Thoracic aorta (tissue), 2 donors: ENCODE measurements around the gene PTPN11. TPM values are rescaled to one million over a fixed set of nuclear protein-coding genes. Genes with fewer than 3 reads are reported as not detected.

Source experiments
- ATAC-seq: fragments of 150-250 bp; one replicate; pipeline ENCODE4 v1.8.0; 2017; ENCODE audit warnings: low read depth; ENCODE audit not compliant: insufficient number of reproducible peaks, low FRiP score
- DNase-seq: peaks from one replicate; pipeline ENCODE4 v3.0.0-alpha.2; 2020; ENCODE audit warnings: low spot score
- H3K27ac ChIP-seq, 2 donors: fragments of 200-600 bp; sonication (generic); 1 replicate in 1 of 2; 2 replicates in 1 of 2; pipeline ENCODE4 v1.5.1; 2016; ENCODE audit warnings: mild to moderate bottlenecking in 2 of 2, moderate library complexity in 2 of 2
- H3K27me3 ChIP-seq: fragments of 200-600 bp; sonication (generic); replicated peaks from 2 replicates; pipeline ENCODE4 v1.6.0; 2016; ENCODE audit warnings: mild to moderate bottlenecking; ENCODE audit not compliant: insufficient read depth
- H3K36me3 ChIP-seq: fragments of 200-600 bp; sonication (generic); one replicate; pipeline ENCODE4 v1.5.1; 2016
- H3K4me1 ChIP-seq, 2 donors: fragments of 200-600 bp; sonication (generic); 1 replicate in 1 of 2; 2 replicates in 1 of 2; pipeline versions ENCODE4 v1.5.1 to v1.6.0; 2016; ENCODE audit warnings: low read depth in 2 of 2, mild to moderate bottlenecking in 1 of 2; ENCODE audit not compliant: control insufficient read depth in 1 of 2
- H3K4me3 ChIP-seq: fragments of 200-600 bp; sonication (generic); 2 replicates; pipeline ENCODE4 v1.5.1; 2016; ENCODE audit warnings: mild to moderate bottlenecking
- H3K9me3 ChIP-seq: fragments of 200-600 bp; sonication (generic); 2 replicates; pipeline ENCODE4 v1.5.1; 2016
- total RNA-seq, 2 donors: library from RNA; depleted of rRNA; stranded (reverse); fragments of >200 nt; gene quantifications; one replicate each; pipeline versions ENCODE4 v1.1.0 to v1.2.3, GENCODE V29; 2016
- TF ChIP-seq, protein P1 (sequence below): fragments of 200-600 bp; sonication (generic); IDR thresholded peaks from one replicate; pipeline ENCODE4 v1.5.1; 2019; ENCODE audit warnings: antibody characterized with exemption

Gene PTPN11
- total RNA-seq, 2 donors from 2014 or later: 98.6 to 126 TPM

DNA sequence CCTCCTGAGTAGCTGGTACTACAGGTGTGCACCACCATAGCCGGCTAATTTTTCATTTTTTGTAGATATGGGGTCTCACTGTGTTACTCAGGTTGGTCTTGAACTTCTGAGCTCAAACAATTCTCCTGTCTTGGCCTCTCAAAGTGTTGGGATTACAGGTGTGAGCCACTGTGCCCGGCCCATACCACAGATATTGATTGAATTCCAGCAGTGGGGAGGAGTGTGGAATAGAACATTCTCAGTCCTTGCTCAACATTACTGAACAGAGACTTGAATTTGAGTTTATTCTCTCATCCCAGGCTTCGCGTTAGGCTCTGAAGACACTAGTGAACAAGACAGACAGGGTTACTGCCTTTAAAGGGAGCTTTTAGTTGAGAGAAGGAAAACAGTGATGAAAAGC is 39.6 kb downstream of the PTPN11 start:
- TF ChIP-seq, protein P1, sequence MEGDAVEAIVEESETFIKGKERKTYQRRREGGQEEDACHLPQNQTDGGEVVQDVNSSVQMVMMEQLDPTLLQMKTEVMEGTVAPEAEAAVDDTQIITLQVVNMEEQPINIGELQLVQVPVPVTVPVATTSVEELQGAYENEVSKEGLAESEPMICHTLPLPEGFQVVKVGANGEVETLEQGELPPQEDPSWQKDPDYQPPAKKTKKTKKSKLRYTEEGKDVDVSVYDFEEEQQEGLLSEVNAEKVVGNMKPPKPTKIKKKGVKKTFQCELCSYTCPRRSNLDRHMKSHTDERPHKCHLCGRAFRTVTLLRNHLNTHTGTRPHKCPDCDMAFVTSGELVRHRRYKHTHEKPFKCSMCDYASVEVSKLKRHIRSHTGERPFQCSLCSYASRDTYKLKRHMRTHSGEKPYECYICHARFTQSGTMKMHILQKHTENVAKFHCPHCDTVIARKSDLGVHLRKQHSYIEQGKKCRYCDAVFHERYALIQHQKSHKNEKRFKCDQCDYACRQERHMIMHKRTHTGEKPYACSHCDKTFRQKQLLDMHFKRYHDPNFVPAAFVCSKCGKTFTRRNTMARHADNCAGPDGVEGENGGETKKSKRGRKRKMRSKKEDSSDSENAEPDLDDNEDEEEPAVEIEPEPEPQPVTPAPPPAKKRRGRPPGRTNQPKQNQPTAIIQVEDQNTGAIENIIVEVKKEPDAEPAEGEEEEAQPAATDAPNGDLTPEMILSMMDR: no peak
- Histone ChIP-seq H3K9me3 (no peaks in the 10 kb centered on the region), H3K27me3 (no peaks in the 10 kb centered on the region), H3K36me3 (peaks cover 24% of the 10 kb centered on the region), H3K4me1 (no peaks in the 10 kb centered on the region), H3K27ac (no peak overlapping the region), H3K4me3 (no peak overlapping the region)
- DNase-seq (no peak), ATAC-seq (no peak)

DNA sequence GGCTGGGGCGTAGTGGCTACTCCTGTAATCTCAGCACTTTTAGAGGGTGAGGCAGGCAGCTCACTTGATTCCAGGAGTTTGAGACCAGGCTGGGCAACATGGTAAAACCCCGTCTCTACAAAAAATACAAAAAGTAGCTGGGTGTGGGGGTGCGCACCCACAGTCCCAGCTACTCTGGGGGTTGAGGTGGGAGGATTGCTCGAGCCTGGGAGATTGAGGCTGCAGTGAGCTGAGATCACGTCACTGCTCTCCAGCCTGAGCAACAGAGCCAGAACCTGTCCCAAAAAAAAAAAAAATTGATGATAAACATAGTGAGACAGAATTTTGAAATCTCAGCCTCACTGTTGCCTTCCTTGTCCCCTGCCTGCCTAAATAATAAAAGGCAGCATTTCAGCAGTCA is 40.0 kb downstream of the PTPN11 start:
- ATAC-seq: no peak
- Histone ChIP-seq H3K4me3 (no peak overlapping the region), H3K27ac (no peak overlapping the region), H3K4me1 (no peaks in the 10 kb centered on the region), H3K36me3 (peaks cover 24% of the 10 kb centered on the region), H3K9me3 (no peaks in the 10 kb centered on the region), H3K27me3 (no peaks in the 10 kb centered on the region)
- TF ChIP-seq, protein P1: no peak
- no peak for DNase-seq

DNA sequence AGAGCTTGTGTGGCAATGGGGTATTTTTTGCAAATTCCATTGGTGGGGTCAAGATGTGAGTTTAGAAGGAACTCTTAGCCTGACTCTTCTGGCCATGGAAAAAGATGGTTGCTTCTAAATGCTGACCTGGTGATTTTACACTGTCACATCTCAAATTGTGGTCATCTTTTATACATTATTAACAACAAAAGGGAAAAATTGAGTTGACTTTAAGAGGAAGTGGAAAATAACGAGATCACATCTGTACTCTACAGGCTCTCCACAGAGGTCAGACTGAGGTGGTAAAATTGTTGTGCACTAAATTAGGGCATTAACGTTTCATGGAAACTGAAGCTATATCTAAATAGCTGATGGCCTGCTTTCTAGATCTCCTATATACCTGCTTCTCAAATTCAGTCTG is 44.7 kb downstream of the PTPN11 start:
- H3K4me1 ChIP-seq: no peaks in the 10 kb centered on the region
- ATAC-seq: no peak
- H3K36me3 ChIP-seq: peaks cover 8% of the 10 kb centered on the region
- no peak for DNase-seq
- H3K27ac ChIP-seq: no peak overlapping the region
- no peaks in the 10 kb centered on the region for H3K27me3 ChIP-seq
- H3K4me3 ChIP-seq: no peak overlapping the region
- TF ChIP-seq, protein P1: no peak
- no peaks in the 10 kb centered on the region for H3K9me3 ChIP-seq

DNA sequence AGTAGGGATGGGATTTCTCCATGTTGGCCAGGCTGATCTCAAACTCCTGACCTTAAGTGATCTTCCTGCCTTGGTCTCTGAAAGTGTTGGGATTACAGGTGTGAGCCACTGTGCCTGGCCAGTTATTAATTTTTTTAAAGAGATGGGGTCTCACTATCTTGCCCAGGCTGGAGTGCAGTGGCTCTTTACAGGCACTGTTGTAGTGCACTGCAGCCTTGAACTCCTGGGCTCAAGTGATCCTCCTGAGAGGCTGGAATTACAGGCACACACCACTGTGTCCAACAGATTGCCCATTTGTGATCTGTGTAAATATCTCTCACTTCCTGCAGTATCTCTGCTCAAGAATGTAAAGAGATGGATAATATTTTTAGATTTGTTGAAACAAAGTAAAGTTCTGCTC is 45.9 kb downstream of the PTPN11 start:
- DNase-seq (no peak), ATAC-seq (no peak)
- H3K9me3 ChIP-seq: no peaks in the 10 kb centered on the region
- peaks cover 7% of the 10 kb centered on the region for H3K36me3 ChIP-seq
- no peak overlapping the region for H3K4me3 ChIP-seq
- no peaks in the 10 kb centered on the region for H3K27me3 ChIP-seq
- H3K27ac ChIP-seq: no peak overlapping the region
- H3K4me1 ChIP-seq: no peaks in the 10 kb centered on the region
- TF ChIP-seq, protein P1: no peak

DNA sequence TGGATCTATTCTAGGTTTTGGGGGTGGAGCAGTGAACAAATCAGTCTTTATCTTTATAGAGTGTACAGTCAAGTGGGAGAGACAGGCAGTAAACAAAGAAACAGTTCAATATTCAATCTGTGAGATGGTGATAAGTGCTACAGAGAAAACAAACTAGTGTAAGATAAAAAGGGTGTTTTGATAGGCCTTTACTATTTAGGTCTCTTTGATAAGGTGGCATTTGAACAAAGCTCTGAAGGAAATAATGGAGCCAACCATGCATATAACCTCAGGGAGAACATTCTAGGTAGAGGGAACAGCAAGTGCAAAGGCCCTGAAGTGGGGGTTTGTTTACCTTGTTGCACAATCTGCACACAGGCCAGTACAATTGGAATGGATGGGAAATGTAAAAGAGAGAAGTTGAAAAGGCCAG is 47.3 kb downstream of the PTPN11 start:
- ATAC-seq (no peak), DNase-seq (no peak)
- Histone ChIP-seq H3K9me3 (no peaks in the 10 kb centered on the region), H3K27me3 (no peaks in the 10 kb centered on the region), H3K4me1 (peaks cover 0 to 5% of the 10 kb centered on the region in 2 donors), H3K27ac (no peak overlapping the region), H3K4me3 (no peak overlapping the region), H3K36me3 (peaks cover 7% of the 10 kb centered on the region)
- TF ChIP-seq, protein P1: no peak
